ENCODE measurements around the gene PPFIBP1.

DNA sequence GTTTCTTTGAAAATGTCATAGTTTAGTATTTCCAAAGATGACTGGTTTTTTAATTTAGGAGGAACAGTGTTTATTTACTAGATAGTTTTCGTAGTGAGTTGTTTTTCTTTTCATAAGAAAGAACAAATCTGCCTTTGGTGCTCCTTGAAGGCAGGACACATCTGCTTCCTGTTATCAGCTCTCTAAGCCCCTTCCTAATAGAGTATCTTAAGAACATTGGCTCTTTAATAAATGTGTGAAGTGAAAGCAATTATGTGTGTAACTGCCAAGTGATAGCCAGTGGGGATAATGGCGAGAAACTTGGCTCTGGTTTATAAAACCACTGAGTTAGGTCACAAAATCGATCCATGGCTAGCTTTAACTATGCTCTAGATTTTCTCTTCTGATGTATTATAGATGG lies 23.5 kb upstream of the PPFIBP1 start:
- TF ChIP-seq EP300 (IDR thresholded peaks at IDR 0.05), result no peak
- TF ChIP-seq, protein P1, sequence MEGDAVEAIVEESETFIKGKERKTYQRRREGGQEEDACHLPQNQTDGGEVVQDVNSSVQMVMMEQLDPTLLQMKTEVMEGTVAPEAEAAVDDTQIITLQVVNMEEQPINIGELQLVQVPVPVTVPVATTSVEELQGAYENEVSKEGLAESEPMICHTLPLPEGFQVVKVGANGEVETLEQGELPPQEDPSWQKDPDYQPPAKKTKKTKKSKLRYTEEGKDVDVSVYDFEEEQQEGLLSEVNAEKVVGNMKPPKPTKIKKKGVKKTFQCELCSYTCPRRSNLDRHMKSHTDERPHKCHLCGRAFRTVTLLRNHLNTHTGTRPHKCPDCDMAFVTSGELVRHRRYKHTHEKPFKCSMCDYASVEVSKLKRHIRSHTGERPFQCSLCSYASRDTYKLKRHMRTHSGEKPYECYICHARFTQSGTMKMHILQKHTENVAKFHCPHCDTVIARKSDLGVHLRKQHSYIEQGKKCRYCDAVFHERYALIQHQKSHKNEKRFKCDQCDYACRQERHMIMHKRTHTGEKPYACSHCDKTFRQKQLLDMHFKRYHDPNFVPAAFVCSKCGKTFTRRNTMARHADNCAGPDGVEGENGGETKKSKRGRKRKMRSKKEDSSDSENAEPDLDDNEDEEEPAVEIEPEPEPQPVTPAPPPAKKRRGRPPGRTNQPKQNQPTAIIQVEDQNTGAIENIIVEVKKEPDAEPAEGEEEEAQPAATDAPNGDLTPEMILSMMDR (IDR thresholded peaks at IDR 0.05), result no peak
- TF ChIP-seq POLR2A (IDR thresholded peaks at IDR 0.05), result no peak

Data from stomach (tissue), 4 donors.